Heart left ventricle (tissue), 16 donors: ENCODE measurements around the gene CNTNAP4. TPM values are rescaled to one million over a fixed set of nuclear protein-coding genes. Genes with fewer than 3 reads are reported as not detected.

Experiments
- ATAC-seq, 4 donors: fragments of 200-7000 bp; cut with Tn5 transposase; one replicate each; pipeline ENCODE4 v1.9.1; 2020 to 2022; ENCODE audit warnings: moderate library complexity in 4 of 4, mild to moderate bottlenecking in 3 of 4, moderate number of reproducible peaks in 1 of 4
- DNase-seq, 5 donors: peaks; one replicate each; pipeline ENCODE4 v3.0.0-alpha.2; 2020
- H3K27ac ChIP-seq, 12 donors: fragments of 200-600 bp; sonication (generic) in 4 of 12; one replicate each; pipeline versions ENCODE4 v1.5.0 to v1.8.0; 2016 to 2022; ENCODE audit warnings: mild to moderate bottlenecking in 2 of 12
- H3K27me3 ChIP-seq, 9 donors: fragments of 200-600 bp; sonication (generic) in 2 of 9; one replicate each; pipeline versions ENCODE4 v1.5.1 to v1.8.0; 2016 to 2022; ENCODE audit warnings: mild to moderate bottlenecking in 3 of 9
- H3K36me3 ChIP-seq, 9 donors: fragments of 200-600 bp; sonication (generic) in 2 of 9; one replicate each; pipeline versions ENCODE4 v1.5.0 to v1.8.0; 2018 to 2022; ENCODE audit warnings: mild to moderate bottlenecking in 2 of 9
- H3K4me1 ChIP-seq, 12 donors: fragments of 200-600 bp; sonication (generic) in 4 of 12; one replicate each; pipeline versions ENCODE4 v1.5.0 to v1.8.0; 2016 to 2022; ENCODE audit warnings: mild to moderate bottlenecking in 3 of 12
- H3K4me3 ChIP-seq, 12 donors: fragments of 200-600 bp; sonication (generic) in 4 of 12; one replicate each; pipeline versions ENCODE4 v1.5.0 to v1.8.0; 2017 to 2022; ENCODE audit warnings: mild to moderate bottlenecking in 9 of 12, moderate library complexity in 4 of 12
- H3K9me3 ChIP-seq, 12 donors: fragments of 200-600 bp; sonication (generic) in 4 of 12; one replicate each; pipeline versions ENCODE4 v1.5.0 to v1.8.0; 2016 to 2022; ENCODE audit warnings: mild to moderate bottlenecking in 1 of 12
- POLR2A ChIP-seq, 2 donors: fragments of 450-650 bp; IDR thresholded peaks; one replicate each; pipeline ENCODE4 v1.6.1; 2017; ENCODE audit warnings: antibody characterized with exemption in 2 of 2, mild to moderate bottlenecking in 2 of 2, moderate library complexity in 2 of 2
- WGBS, 4 donors: extraction: QIAGEN DNeasy Blood & Tissue Kit in 2 of 4; methylation state at CpG; one replicate each; pipeline versions ENCODE4 v1.1.5 to v1.1.7; 2013 to 2018; 5-methylcytosine and 5-hydroxymethylcytosine counted together
- intact Hi-C, 10 donors: fragments of 100-400 bp; cut with DNase I; formaldehyde crosslinking; loops; one replicate each; pipeline versions ENCODE4 v1.11.1 to v1.14.2; 2022
- polyA plus RNA-seq, 2 donors: library from polyadenylated mRNA; stranded (reverse); fragments of 200-250 nt; gene quantifications; one replicate each; pipeline ENCODE4 v1.2.3, GENCODE V29; 2013
- total RNA-seq, 9 donors: library from RNA; depleted of rRNA in 2 of 9; stranded (reverse); fragments of >200 nt in 2 of 9; fragmentation: NEBNext Ultra II Directional in 3 of 9; extraction: Animal tissue kit (Norgen Biotek cat#: 25700) in 3 of 9; gene quantifications; one replicate each; pipeline versions ENCODE4 v1.1.0 to v1.2.4, GENCODE V29; 2016 to 2023
- TF ChIP-seq, protein P1 (sequence below), 12 donors: fragments of 200-600 bp; sonication (generic) in 4 of 12; IDR thresholded peaks; one replicate each; pipeline versions ENCODE4 v1.5.0 to v1.8.0; 2018 to 2022; ENCODE audit warnings: antibody characterized with exemption in 12 of 12, mild to moderate bottlenecking in 5 of 12
- donor health status: ischemic (EF 13 %, LVEDD 7.1; RV severe dilation, severe dysfunction).
- donor health status: healthy with polysubstance abuse.
- donor health status: DM: no; HTN: yes; CAD: no.
- donor health status: DM: no; HTN: no; CAD: no.
- donor health status: ischemic (EF 25% LVEDD 6.9; RV normal size, moderate dysfunction).
- donor health status: ischemic (EF 25% LVEDD 5.7; RV mildly dilated, moderate dysfunction).
- donor health status: healthy.
- donor health status: DM: yes; HTN: yes; CAD: no.
- donor health status: ischemic (EF 35%, LVEDD 5.7; RV mildly dilated, moderate dysfunction).
- donor health status: nonischemic (EF 11% LVEDD 7.7; RV severe dilation, severe dysfunction).
- donor health status: DM: yes; HTN: yes; CAD: no.
- donor health status: PGD.
- donor health status: ischemic (EF 29% LVEDD 5.4; RV normal size, mild dysfunction).
- donor health status: nonischemic (EF 23%, LVEDD 6.1; RV moderate dilation, normal function).

CNTNAP4 gene
- total and polyA plus RNA-seq, 11 donors = not detected

DNA sequence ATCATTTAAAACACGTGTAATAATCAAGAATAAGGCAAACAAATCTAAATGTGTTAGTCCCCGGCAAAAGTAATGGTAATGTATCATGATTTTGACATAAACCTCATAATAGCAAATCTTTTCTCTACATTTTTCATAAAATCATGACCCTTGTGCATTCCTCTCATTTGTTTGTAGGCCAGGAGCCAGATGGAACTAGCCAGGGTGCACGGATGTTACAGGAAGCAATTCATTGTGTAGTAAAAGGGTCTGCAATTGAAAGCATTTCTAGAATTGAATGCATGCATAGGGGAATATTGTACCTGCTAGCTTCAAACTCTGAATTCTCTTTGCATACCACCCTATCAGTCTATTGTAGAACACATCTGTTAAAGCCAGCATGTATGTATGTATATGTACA, 66.6 kb downstream of the CNTNAP4 start:
- H3K9me3 ChIP-seq = peaks cover 0 to 5% (median 0%) of the 10 kb centered on the region in 12 donors
- ATAC-seq = no peak
- 60 to 71% (median 64%) methylated on average over 3 of the region's 3 CpGs for WGBS, 4 donors
- no peak overlapping the region for H3K27ac ChIP-seq
- H3K4me3 ChIP-seq = no peak overlapping the region
- no peaks in the 10 kb centered on the region for H3K36me3 ChIP-seq
- intact Hi-C loops = no loop called here
- no peaks in the 10 kb centered on the region for H3K27me3 ChIP-seq
- TF ChIP-seq, protein P1, sequence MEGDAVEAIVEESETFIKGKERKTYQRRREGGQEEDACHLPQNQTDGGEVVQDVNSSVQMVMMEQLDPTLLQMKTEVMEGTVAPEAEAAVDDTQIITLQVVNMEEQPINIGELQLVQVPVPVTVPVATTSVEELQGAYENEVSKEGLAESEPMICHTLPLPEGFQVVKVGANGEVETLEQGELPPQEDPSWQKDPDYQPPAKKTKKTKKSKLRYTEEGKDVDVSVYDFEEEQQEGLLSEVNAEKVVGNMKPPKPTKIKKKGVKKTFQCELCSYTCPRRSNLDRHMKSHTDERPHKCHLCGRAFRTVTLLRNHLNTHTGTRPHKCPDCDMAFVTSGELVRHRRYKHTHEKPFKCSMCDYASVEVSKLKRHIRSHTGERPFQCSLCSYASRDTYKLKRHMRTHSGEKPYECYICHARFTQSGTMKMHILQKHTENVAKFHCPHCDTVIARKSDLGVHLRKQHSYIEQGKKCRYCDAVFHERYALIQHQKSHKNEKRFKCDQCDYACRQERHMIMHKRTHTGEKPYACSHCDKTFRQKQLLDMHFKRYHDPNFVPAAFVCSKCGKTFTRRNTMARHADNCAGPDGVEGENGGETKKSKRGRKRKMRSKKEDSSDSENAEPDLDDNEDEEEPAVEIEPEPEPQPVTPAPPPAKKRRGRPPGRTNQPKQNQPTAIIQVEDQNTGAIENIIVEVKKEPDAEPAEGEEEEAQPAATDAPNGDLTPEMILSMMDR (IDR thresholded peaks at IDR 0.05) = no peak
- no peak for TF ChIP-seq POLR2A (IDR thresholded peaks at IDR 0.05)
- H3K4me1 ChIP-seq = peaks cover 0 to 8% (median 0%) of the 10 kb centered on the region in 12 donors
- DNase-seq = no peak

DNA sequence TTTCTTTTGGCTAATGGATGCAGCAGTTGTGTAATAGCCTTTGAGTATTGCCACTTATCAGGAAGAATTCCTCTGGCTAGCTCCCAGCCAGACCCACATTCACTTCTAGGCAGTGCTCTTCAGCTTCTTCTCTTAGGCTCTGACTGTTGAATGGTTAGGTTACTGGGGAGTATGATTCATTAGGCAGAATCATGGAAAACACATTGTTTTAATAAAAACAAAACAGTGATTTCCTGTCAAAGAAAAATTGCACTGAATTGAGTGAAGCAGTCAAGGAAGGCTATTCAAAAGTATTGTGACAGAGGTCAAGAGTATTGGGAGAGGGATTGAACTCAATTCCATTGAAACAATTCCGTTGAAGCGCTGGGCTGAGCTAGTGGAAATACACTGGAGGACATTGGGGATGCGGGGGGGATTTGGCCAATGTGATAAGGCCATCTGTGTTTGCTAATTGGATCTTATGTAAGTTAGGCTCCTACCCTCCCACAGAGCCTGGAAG, 68.0 kb downstream of the CNTNAP4 start:
- Histone ChIP-seq H3K4me1 (peaks cover 0 to 8% (median 0%) of the 10 kb centered on the region in 12 donors), H3K9me3 (peaks cover 0 to 5% (median 0%) of the 10 kb centered on the region in 12 donors), H3K4me3 (no peak overlapping the region), H3K27me3 (no peaks in the 10 kb centered on the region), H3K27ac (peak overlapping the region in 4 of 12 donors; percentile 25 to 51 (median 46)), H3K36me3 (no peaks in the 10 kb centered on the region)
- WGBS, 4 donors = 31 to 50% (median 40%) methylated on average over 3 of the region's 3 CpGs
- peak in 4 of 5 donors; percentile 8 to 68 (median 48) for DNase-seq
- intact Hi-C loops = no loop called here
- no peak for TF ChIP-seq POLR2A (IDR thresholded peaks at IDR 0.05)
- TF ChIP-seq, protein P1 (IDR thresholded peaks at IDR 0.05) = no peak
- ATAC-seq = peak; percentile 61 to 98 (median 84)

DNA sequence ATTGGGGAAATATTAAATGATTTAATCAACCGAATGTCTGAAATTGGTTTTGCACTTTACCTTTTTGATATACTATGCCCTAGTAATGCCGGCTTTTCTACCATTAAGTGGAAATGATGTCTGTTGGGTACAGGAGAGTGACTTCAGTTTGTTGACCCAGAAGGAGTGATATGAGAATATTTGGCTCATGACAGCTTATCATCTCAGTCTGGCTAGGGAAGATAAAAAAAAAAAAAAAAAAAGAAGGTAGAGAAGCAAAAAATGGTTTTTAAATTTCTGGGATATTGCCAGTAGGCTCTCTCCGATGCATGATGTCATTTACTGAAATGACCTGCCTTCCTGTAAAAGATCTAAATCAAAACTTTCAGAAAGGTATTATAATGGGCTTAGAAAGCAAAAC, 69.0 kb downstream of the CNTNAP4 start:
- peak overlapping the region in 2 of 12 donors; percentile 11 to 47 for H3K27ac ChIP-seq
- peaks cover 0 to 8% (median 0%) of the 10 kb centered on the region in 12 donors for H3K4me1 ChIP-seq
- peaks cover 0 to 5% (median 0%) of the 10 kb centered on the region in 12 donors for H3K9me3 ChIP-seq
- WGBS, 4 donors = 60 to 87% (median 68%) methylated on average over 3 of the region's 3 CpGs
- H3K36me3 ChIP-seq = no peaks in the 10 kb centered on the region
- DNase-seq = no peak
- no peak overlapping the region for H3K4me3 ChIP-seq
- H3K27me3 ChIP-seq = no peaks in the 10 kb centered on the region
- intact Hi-C loops = no loop called here
- no peak for TF ChIP-seq POLR2A (IDR thresholded peaks at IDR 0.05)
- TF ChIP-seq, protein P1 (IDR thresholded peaks at IDR 0.05) = no peak
- ATAC-seq = no peak

DNA sequence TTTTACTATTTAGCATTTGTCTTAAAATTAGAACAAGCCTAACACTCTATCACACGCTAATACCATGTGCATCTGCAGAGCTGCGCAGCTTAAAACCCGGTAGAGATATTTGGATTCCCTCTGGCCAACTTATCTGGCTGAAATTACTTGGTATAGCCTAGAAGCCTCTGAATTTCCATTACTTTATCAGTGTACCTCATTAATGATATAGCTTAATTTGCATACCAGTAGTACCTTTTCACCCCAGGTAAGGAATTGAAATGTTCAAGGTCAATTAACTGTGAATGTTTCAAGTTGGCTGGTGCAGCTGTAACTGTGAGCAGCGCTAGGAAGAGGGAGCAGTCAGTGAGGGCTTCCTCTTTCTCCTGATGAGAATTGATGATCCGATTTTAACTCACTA, 74.2 kb downstream of the CNTNAP4 start:
- H3K27ac ChIP-seq = no peak overlapping the region
- DNase-seq (no peak), ATAC-seq (no peak)
- no peaks in the 10 kb centered on the region for H3K4me1 ChIP-seq
- no peaks in the 10 kb centered on the region for H3K27me3 ChIP-seq
- no peaks in the 10 kb centered on the region for H3K9me3 ChIP-seq
- H3K4me3 ChIP-seq = no peak overlapping the region
- H3K36me3 ChIP-seq = no peaks in the 10 kb centered on the region
- intact Hi-C loops = no loop called here
- WGBS, 4 donors = 80 to 83% (median 82%) methylated on average over 5 of the region's 5 CpGs
- no peak for TF ChIP-seq POLR2A (IDR thresholded peaks at IDR 0.05)
- TF ChIP-seq, protein P1 (IDR thresholded peaks at IDR 0.05) = no peak
